Measurements from ENCODE around the gene PPP1R36.
"Not testable (repeated sequence)": the region's sequence is repeated elsewhere in the genome, so short reads cannot be mapped to it uniquely, and the experiment has no call there.

PPP1R36 gene

GRCh38 chr14:64558216-64558615, 8.5 kb downstream of the PPP1R36 start:
- not testable (repeated sequence) for H3K27me3 ChIP-seq (ENCODE audit: control insufficient read depth, insufficient read depth, low read length); H3K36me3 ChIP-seq (ENCODE audit: control insufficient read depth, insufficient read depth, low read length); H3K4me1 ChIP-seq (ENCODE audit: control insufficient read depth, insufficient read depth, low read length); H3K9ac ChIP-seq (ENCODE audit: low read length); H3K4me3 ChIP-seq (ENCODE audit: low read length); H3K9me3 ChIP-seq (ENCODE audit: control insufficient read depth, low read length)

GRCh38 chr14:64561631-64562030, 11.9 kb downstream of the PPP1R36 start:
- no peaks in the 10 kb centered on the region for H3K4me1 ChIP-seq (ENCODE audit: control insufficient read depth, insufficient read depth, low read length)
- no peaks in the 10 kb centered on the region for H3K9me3 ChIP-seq (ENCODE audit: control insufficient read depth, low read length)
- H3K27me3 ChIP-seq (ENCODE audit: control insufficient read depth, insufficient read depth, low read length), result no peaks in the 10 kb centered on the region
- no peak overlapping the region for H3K4me3 ChIP-seq (ENCODE audit: low read length)
- H3K9ac ChIP-seq (ENCODE audit: low read length), result no peak overlapping the region
- H3K36me3 ChIP-seq (ENCODE audit: control insufficient read depth, insufficient read depth, low read length), result no peaks in the 10 kb centered on the region

- H3K36me3 ChIP-seq (ENCODE audit: control insufficient read depth, insufficient read depth, low read length), result no peaks in the 10 kb centered on the region
- no peaks in the 10 kb centered on the region for H3K4me1 ChIP-seq (ENCODE audit: control insufficient read depth, insufficient read depth, low read length)
- no peak overlapping the region for H3K9ac ChIP-seq (ENCODE audit: low read length)
- H3K4me3 ChIP-seq (ENCODE audit: low read length), result no peak overlapping the region
- H3K27me3 ChIP-seq (ENCODE audit: control insufficient read depth, insufficient read depth, low read length), result no peaks in the 10 kb centered on the region
- H3K9me3 ChIP-seq (ENCODE audit: control insufficient read depth, low read length), result no peaks in the 10 kb centered on the region
Observed at GRCh38 chr14:64562436-64562835, 12.7 kb downstream of the PPP1R36 start.

GRCh38 chr14:64563696-64564095, 13.9 kb downstream of the PPP1R36 start:
- Histone ChIP-seq H3K4me1 (ENCODE audit: control insufficient read depth, insufficient read depth, low read length) (no peaks in the 10 kb centered on the region), H3K36me3 (ENCODE audit: control insufficient read depth, insufficient read depth, low read length) (no peaks in the 10 kb centered on the region), H3K4me3 (ENCODE audit: low read length) (no peak overlapping the region), H3K27me3 (ENCODE audit: control insufficient read depth, insufficient read depth, low read length) (no peaks in the 10 kb centered on the region), H3K9ac (ENCODE audit: low read length) (no peak overlapping the region), H3K9me3 (ENCODE audit: control insufficient read depth, low read length) (no peaks in the 10 kb centered on the region)

- Histone ChIP-seq H3K9me3 (ENCODE audit: control insufficient read depth, low read length) (no peaks in the 10 kb centered on the region), H3K9ac (ENCODE audit: low read length) (no peak overlapping the region), H3K4me3 (ENCODE audit: low read length) (no peak overlapping the region), H3K36me3 (ENCODE audit: control insufficient read depth, insufficient read depth, low read length) (no peaks in the 10 kb centered on the region), H3K27me3 (ENCODE audit: control insufficient read depth, insufficient read depth, low read length) (no peaks in the 10 kb centered on the region), H3K4me1 (ENCODE audit: control insufficient read depth, insufficient read depth, low read length) (no peaks in the 10 kb centered on the region)
Observed at GRCh38 chr14:64566651-64567122, 16.9 kb downstream of the PPP1R36 start.

- no peaks in the 10 kb centered on the region for H3K9me3 ChIP-seq (ENCODE audit: control insufficient read depth, low read length)
- H3K36me3 ChIP-seq (ENCODE audit: control insufficient read depth, insufficient read depth, low read length), result no peaks in the 10 kb centered on the region
- no peak overlapping the region for H3K9ac ChIP-seq (ENCODE audit: low read length)
- no peaks in the 10 kb centered on the region for H3K27me3 ChIP-seq (ENCODE audit: control insufficient read depth, insufficient read depth, low read length)
- H3K4me3 ChIP-seq (ENCODE audit: low read length), result no peak overlapping the region
- peaks cover 3% of the 10 kb centered on the region for H3K4me1 ChIP-seq (ENCODE audit: control insufficient read depth, insufficient read depth, low read length)
Observed at GRCh38 chr14:64569138-64569631, 19.4 kb downstream of the PPP1R36 start.

- not testable (repeated sequence) for H3K4me3 ChIP-seq (ENCODE audit: low read length); H3K27me3 ChIP-seq (ENCODE audit: control insufficient read depth, insufficient read depth, low read length); H3K9me3 ChIP-seq (ENCODE audit: control insufficient read depth, low read length); H3K4me1 ChIP-seq (ENCODE audit: control insufficient read depth, insufficient read depth, low read length); H3K36me3 ChIP-seq (ENCODE audit: control insufficient read depth, insufficient read depth, low read length); H3K9ac ChIP-seq (ENCODE audit: low read length)
Observed at GRCh38 chr14:64569646-64570045, 19.9 kb downstream of the PPP1R36 start.

GRCh38 chr14:64572386-64573104, 22.8 kb downstream of the PPP1R36 start:
- Histone ChIP-seq H3K9ac (ENCODE audit: low read length) (no peak overlapping the region), H3K36me3 (ENCODE audit: control insufficient read depth, insufficient read depth, low read length) (no peaks in the 10 kb centered on the region), H3K27me3 (ENCODE audit: control insufficient read depth, insufficient read depth, low read length) (no peaks in the 10 kb centered on the region), H3K4me1 (ENCODE audit: control insufficient read depth, insufficient read depth, low read length) (peaks cover 3% of the 10 kb centered on the region), H3K4me3 (ENCODE audit: low read length) (no peak overlapping the region), H3K9me3 (ENCODE audit: control insufficient read depth, low read length) (no peaks in the 10 kb centered on the region)

- H3K4me1 ChIP-seq (ENCODE audit: control insufficient read depth, insufficient read depth, low read length), result peaks cover 3% of the 10 kb centered on the region
- no peaks in the 10 kb centered on the region for H3K9me3 ChIP-seq (ENCODE audit: control insufficient read depth, low read length)
- no peaks in the 10 kb centered on the region for H3K36me3 ChIP-seq (ENCODE audit: control insufficient read depth, insufficient read depth, low read length)
- no peak overlapping the region for H3K9ac ChIP-seq (ENCODE audit: low read length)
- no peaks in the 10 kb centered on the region for H3K27me3 ChIP-seq (ENCODE audit: control insufficient read depth, insufficient read depth, low read length)
- H3K4me3 ChIP-seq (ENCODE audit: low read length), result no peak overlapping the region
Observed at GRCh38 chr14:64573109-64573508, 23.3 kb downstream of the PPP1R36 start.

- no peaks in the 10 kb centered on the region for H3K27me3 ChIP-seq (ENCODE audit: control insufficient read depth, insufficient read depth, low read length)
- no peak overlapping the region for H3K9ac ChIP-seq (ENCODE audit: low read length)
- H3K36me3 ChIP-seq (ENCODE audit: control insufficient read depth, insufficient read depth, low read length), result no peaks in the 10 kb centered on the region
- H3K4me1 ChIP-seq (ENCODE audit: control insufficient read depth, insufficient read depth, low read length), result peaks cover 3% of the 10 kb centered on the region
- no peaks in the 10 kb centered on the region for H3K9me3 ChIP-seq (ENCODE audit: control insufficient read depth, low read length)
- no peak overlapping the region for H3K4me3 ChIP-seq (ENCODE audit: low read length)
Observed at GRCh38 chr14:64574371-64575107, 24.8 kb downstream of the PPP1R36 start.

GRCh38 chr14:64577211-64577610, 27.4 kb downstream of the PPP1R36 start:
- no peak overlapping the region for H3K9ac ChIP-seq (ENCODE audit: low read length)
- H3K4me3 ChIP-seq (ENCODE audit: low read length), result no peak overlapping the region
- H3K4me1 ChIP-seq (ENCODE audit: control insufficient read depth, insufficient read depth, low read length), result peaks cover 9% of the 10 kb centered on the region
- no peaks in the 10 kb centered on the region for H3K27me3 ChIP-seq (ENCODE audit: control insufficient read depth, insufficient read depth, low read length)
- H3K36me3 ChIP-seq (ENCODE audit: control insufficient read depth, insufficient read depth, low read length), result no peaks in the 10 kb centered on the region
- H3K9me3 ChIP-seq (ENCODE audit: control insufficient read depth, low read length), result no peaks in the 10 kb centered on the region

- H3K27me3 ChIP-seq (ENCODE audit: control insufficient read depth, insufficient read depth, low read length), result no peaks in the 10 kb centered on the region
- H3K9ac ChIP-seq (ENCODE audit: low read length), result no peak overlapping the region
- H3K4me3 ChIP-seq (ENCODE audit: low read length), result no peak overlapping the region
- peaks cover 5% of the 10 kb centered on the region for H3K4me1 ChIP-seq (ENCODE audit: control insufficient read depth, insufficient read depth, low read length)
- H3K36me3 ChIP-seq (ENCODE audit: control insufficient read depth, insufficient read depth, low read length), result no peaks in the 10 kb centered on the region
- no peaks in the 10 kb centered on the region for H3K9me3 ChIP-seq (ENCODE audit: control insufficient read depth, low read length)
Observed at GRCh38 chr14:64580467-64580866, 30.7 kb downstream of the PPP1R36 start.
